SHP77 treated with DMSO at 0.1 percent for 48 hours (cell line): ENCODE measurements around the gene CASP12.

Experiments used
- DNase-seq: peaks from one replicate; lab custom pipeline; 2025; lab: John Stamatoyannopoulos, UW

CASP12 gene

GRCh38 chr11:104836691-104837090 is 61.6 kb downstream of the CASP12 start:
- DNase-seq = no peak
